IPS-18a (cell line): ENCODE measurements around the gene CLASP2.
"Not testable (repeated sequence)": the region's sequence is repeated elsewhere in the genome, so short reads cannot be mapped to it uniquely, and the experiment has no call there.

ENCODE experiments used
- H3K27ac ChIP-seq: one replicate; pipeline ENCODE4 v1.5.1; 2013; ENCODE audit warnings: low read length
- H3K27me3 ChIP-seq: one replicate; pipeline ENCODE4 v1.6.1; 2013; ENCODE audit warnings: mild to moderate bottlenecking, low read length; ENCODE audit not compliant: control insufficient read depth, insufficient read depth
- H3K36me3 ChIP-seq: one replicate; pipeline ENCODE4 v1.6.1; 2013; ENCODE audit warnings: low read depth, low read length; ENCODE audit not compliant: control insufficient read depth
- H3K4me1 ChIP-seq: one replicate; pipeline ENCODE4 v1.6.1; 2013; ENCODE audit warnings: low read depth, low read length; ENCODE audit not compliant: control insufficient read depth
- H3K4me3 ChIP-seq: one replicate; pipeline ENCODE4 v1.5.1; 2013; ENCODE audit warnings: low read length
- H3K9ac ChIP-seq: one replicate; pipeline ENCODE4 v1.6.1; 2013; ENCODE audit warnings: mild to moderate bottlenecking, low read length, moderate library complexity
- H3K9me3 ChIP-seq: one replicate; pipeline ENCODE4 v1.6.1; 2013; ENCODE audit warnings: low read depth, low read length; ENCODE audit not compliant: control insufficient read depth

Gene CLASP2

GRCh38 chr3:33717866-33718594, at the start of gene CLASP2:
CLASP2 (minus strand) TSS chr3:33718254; CDS start chr3:33718002, 252 bp downstream.
- Histone ChIP-seq H3K27me3 (no peaks in the 10 kb centered on the region), H3K36me3 (no peaks in the 10 kb centered on the region), H3K4me1 (peaks cover 7% of the 10 kb centered on the region), H3K9ac (peak within 1 kb of the TSS; percentile 66), H3K9me3 (no peaks in the 10 kb centered on the region), H3K4me3 (peak within 1 kb of the TSS; percentile 64), H3K27ac (no peak within 1 kb of the TSS)

GRCh38 chr3:33758864-33759263, 40.8 kb upstream of the CLASP2 start:
- Histone ChIP-seq H3K4me1 (no peaks in the 10 kb centered on the region), H3K4me3 (no peak overlapping the region), H3K27me3 (no peaks in the 10 kb centered on the region), H3K9me3 (peaks cover 13% of the 10 kb centered on the region), H3K36me3 (no peaks in the 10 kb centered on the region), H3K27ac (no peak overlapping the region), H3K9ac (no peak overlapping the region)

GRCh38 chr3:33758281-33758680, 40.2 kb upstream of the CLASP2 start:
- H3K27me3 ChIP-seq: no peaks in the 10 kb centered on the region
- no peak overlapping the region for H3K27ac ChIP-seq
- peaks cover 18% of the 10 kb centered on the region for H3K9me3 ChIP-seq
- H3K4me3 ChIP-seq: no peak overlapping the region
- no peaks in the 10 kb centered on the region for H3K4me1 ChIP-seq
- H3K9ac ChIP-seq: no peak overlapping the region
- no peaks in the 10 kb centered on the region for H3K36me3 ChIP-seq

GRCh38 chr3:33754391-33754790, 36.3 kb upstream of the CLASP2 start:
- H3K27me3 ChIP-seq, H3K4me1 ChIP-seq: not testable (repeated sequence)

GRCh38 chr3:33751336-33751735, 33.3 kb upstream of the CLASP2 start:
- Histone ChIP-seq H3K9ac (no peak overlapping the region), H3K4me3 (no peak overlapping the region), H3K27ac (no peak overlapping the region), H3K27me3 (no peaks in the 10 kb centered on the region), H3K9me3 (peaks cover 15% of the 10 kb centered on the region), H3K36me3 (no peaks in the 10 kb centered on the region), H3K4me1 (no peaks in the 10 kb centered on the region)

More at GRCh38 chr3:33754391-33754790, 36.3 kb upstream of the CLASP2 start:
- not testable (repeated sequence) for H3K27ac ChIP-seq, H3K4me3 ChIP-seq, H3K9ac ChIP-seq, H3K36me3 ChIP-seq
- H3K9me3 ChIP-seq: peaks cover 18% of the 10 kb centered on the region

GRCh38 chr3:33750211-33750548, 32.1 kb upstream of the CLASP2 start:
- Histone ChIP-seq H3K4me3 (no peak overlapping the region), H3K9ac (no peak overlapping the region), H3K4me1 (no peaks in the 10 kb centered on the region), H3K27ac (no peak overlapping the region), H3K27me3 (no peaks in the 10 kb centered on the region), H3K9me3 (peaks cover 15% of the 10 kb centered on the region), H3K36me3 (no peaks in the 10 kb centered on the region)

GRCh38 chr3:33749546-33750210, 31.6 kb upstream of the CLASP2 start:
- peaks cover 12% of the 10 kb centered on the region for H3K9me3 ChIP-seq
- no peaks in the 10 kb centered on the region for H3K36me3 ChIP-seq
- H3K9ac ChIP-seq: no peak overlapping the region
- H3K27me3 ChIP-seq: no peaks in the 10 kb centered on the region
- H3K4me1 ChIP-seq: no peaks in the 10 kb centered on the region
- no peak overlapping the region for H3K27ac ChIP-seq
- H3K4me3 ChIP-seq: no peak overlapping the region

GRCh38 chr3:33746416-33747116, 28.5 kb upstream of the CLASP2 start:
- no peaks in the 10 kb centered on the region for H3K4me1 ChIP-seq
- no peaks in the 10 kb centered on the region for H3K36me3 ChIP-seq
- no peak overlapping the region for H3K27ac ChIP-seq
- no peaks in the 10 kb centered on the region for H3K27me3 ChIP-seq
- H3K9ac ChIP-seq: no peak overlapping the region
- H3K4me3 ChIP-seq: no peak overlapping the region
- no peaks in the 10 kb centered on the region for H3K9me3 ChIP-seq

GRCh38 chr3:33737146-33737545, 19.1 kb upstream of the CLASP2 start:
- Histone ChIP-seq H3K4me1 (no peaks in the 10 kb centered on the region), H3K9me3 (no peaks in the 10 kb centered on the region), H3K9ac (no peak overlapping the region), H3K27me3 (no peaks in the 10 kb centered on the region), H3K27ac (no peak overlapping the region), H3K4me3 (no peak overlapping the region), H3K36me3 (no peaks in the 10 kb centered on the region)

- Histone ChIP-seq H3K9ac (no peak overlapping the region), H3K9me3 (no peaks in the 10 kb centered on the region), H3K4me1 (no peaks in the 10 kb centered on the region), H3K4me3 (no peak overlapping the region), H3K36me3 (no peaks in the 10 kb centered on the region), H3K27ac (no peak overlapping the region), H3K27me3 (no peaks in the 10 kb centered on the region)
These were observed 14.3 kb upstream of the CLASP2 start for GRCh38 chr3:33732394-33732793.

GRCh38 chr3:33729993-33730392, 11.9 kb upstream of the CLASP2 start:
- Histone ChIP-seq H3K9me3 (no peaks in the 10 kb centered on the region), H3K27ac (no peak overlapping the region), H3K9ac (no peak overlapping the region), H3K36me3 (no peaks in the 10 kb centered on the region), H3K27me3 (no peaks in the 10 kb centered on the region), H3K4me1 (no peaks in the 10 kb centered on the region), H3K4me3 (no peak overlapping the region)
